BLaER1 treated with 17β-estradiol and CSF1 and Interleukin-3, amounts not matched to agents 10 nM and 100 nM (cell line): ENCODE measurements around the gene KLHDC4.
A peak's percentile ranks its signal among the peaks of the same experiment; 100 is the strongest.

Source experiments
- H3K27ac ChIP-seq, 11 experiments: shearing (Covaris generic); formaldehyde crosslinking; 2 replicates each; pipeline ENCODE4 v1.8.1; 2022
- H3K27me3 ChIP-seq, 11 experiments: shearing (Covaris generic); formaldehyde crosslinking; 2 replicates each; pipeline ENCODE4 v1.8.1; 2022
- H3K36me3 ChIP-seq, 11 experiments: shearing (Covaris generic); formaldehyde crosslinking; 2 replicates each; pipeline ENCODE4 v1.8.1; 2022
- H3K4me1 ChIP-seq, 10 experiments: shearing (Covaris generic); formaldehyde crosslinking; 2 replicates each; pipeline ENCODE4 v1.8.1; 2022
- H3K4me2 ChIP-seq, 11 experiments: shearing (Covaris generic); formaldehyde crosslinking; 2 replicates each; pipeline ENCODE4 v1.8.1; 2022
- H3K4me3 ChIP-seq, 10 experiments: shearing (Covaris generic); formaldehyde crosslinking; 2 replicates each; pipeline ENCODE4 v1.8.1; 2022
- H3K9ac ChIP-seq, 11 experiments: shearing (Covaris generic); formaldehyde crosslinking; 2 replicates each; pipeline ENCODE4 v1.8.1; 2022
- H3K9me3 ChIP-seq, 11 experiments: shearing (Covaris generic); formaldehyde crosslinking; replicated peaks in 1 of 11; 2 replicates each; pipeline ENCODE4 v1.8.1; 2022
- H4K20me1 ChIP-seq, 11 experiments: shearing (Covaris generic); formaldehyde crosslinking; 2 replicates each; pipeline ENCODE4 v1.8.1; 2022
- Cebpa-rat ChIP-seq, 11 experiments: shearing (Covaris generic); IDR thresholded peaks; 2 replicates each; pipeline ENCODE4 v1.8.1; 2022

KLHDC4 gene

GRCh38 chr16:87706278-87707000 is 59.3 kb downstream of the KLHDC4 start:
- Histone ChIP-seq H3K27me3 (no peaks in the 10 kb centered on the region; a peak in 1 of 22 replicates), H3K4me3 (no peak overlapping the region), H3K9me3 (no peaks in the 10 kb centered on the region), H3K4me1 (peaks cover 39 to 95% (median 88%) of the 10 kb centered on the region in 10 experiments), H3K36me3 (peaks cover 47 to 58% (median 51%) of the 10 kb centered on the region in 11 experiments), H3K9ac (0 out of 22 replicates have a peak overlapping the region, but pooled peaks of 1 of the 11 experiments have one; percentile 18), H3K4me2 (peak overlapping the region in 9 of 11 experiments; percentile 18 to 98 (median 86); a peak in 17 of 22 replicates), H3K27ac (peak overlapping the region in 1 of 11 experiments; percentile 47; a peak in 1 of 22 replicates), H4K20me1 (peaks cover 0 to 95% (median 27%) of the 10 kb centered on the region in 11 experiments; a peak in 13 of 22 replicates)
- TF ChIP-seq Cebpa-rat (IDR thresholded peaks at IDR 0.05), result no peak

GRCh38 chr16:87705771-87706277 is 60.0 kb downstream of the KLHDC4 start:
- Histone ChIP-seq H3K27me3 (no peaks in the 10 kb centered on the region; a peak in 1 of 22 replicates), H3K36me3 (peaks cover 42 to 52% (median 45%) of the 10 kb centered on the region in 11 experiments), H3K4me2 (peak overlapping the region in 8 of 11 experiments; percentile 23 to 98 (median 87); a peak in 12 of 22 replicates), H3K4me1 (peaks cover 45 to 99% (median 92%) of the 10 kb centered on the region in 10 experiments), H3K9me3 (no peaks in the 10 kb centered on the region), H3K4me3 (no peak overlapping the region), H3K9ac (no peak overlapping the region), H4K20me1 (peaks cover 3 to 95% (median 33%) of the 10 kb centered on the region in 11 experiments; a peak in 15 of 22 replicates), H3K27ac (no peak overlapping the region; a peak in 1 of 22 replicates)
- no peak for TF ChIP-seq Cebpa-rat (IDR thresholded peaks at IDR 0.05)

DNA sequence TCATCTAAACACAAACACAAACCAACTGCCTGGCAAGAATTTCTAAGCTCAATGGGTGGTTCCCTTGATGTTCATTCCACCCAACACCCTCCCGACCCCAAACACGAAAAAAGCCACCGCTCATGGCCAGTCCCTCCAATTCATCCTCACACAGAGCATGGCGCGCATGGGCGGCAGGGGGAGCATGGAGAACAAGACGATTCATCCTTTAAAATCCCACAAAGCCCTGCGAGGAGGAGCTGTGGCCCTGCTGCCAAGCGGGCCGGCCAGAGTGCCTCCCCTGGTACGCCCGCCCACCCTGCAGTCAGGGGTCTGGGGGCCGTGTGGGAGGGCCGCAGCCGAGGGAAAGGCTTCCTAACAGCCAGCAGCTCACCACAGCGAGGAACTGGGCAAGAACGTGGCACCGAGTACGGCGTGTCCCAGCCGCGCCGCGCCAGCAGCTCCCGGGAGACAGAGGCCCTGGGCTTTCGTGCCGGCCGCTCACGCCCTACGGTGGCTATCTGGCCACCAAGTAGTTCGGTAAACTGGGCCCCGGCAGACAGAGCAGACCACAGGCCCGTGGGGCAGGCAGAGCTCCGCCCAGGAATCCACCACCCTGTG is 60.9 kb downstream of the KLHDC4 start:
- H3K4me3 ChIP-seq, result no peak overlapping the region
- peak overlapping the region in 6 of 11 experiments; percentile 32 to 81 (median 72); a peak in 11 of 22 replicates for H3K9ac ChIP-seq
- H3K36me3 ChIP-seq, result peaks cover 33 to 44% (median 35%) of the 10 kb centered on the region in 11 experiments
- H4K20me1 ChIP-seq, result peaks cover 3 to 94% (median 33%) of the 10 kb centered on the region in 11 experiments; a peak in 15 of 22 replicates
- peak overlapping the region in 10 of 11 experiments; percentile 16 to 98 (median 87); a peak in 19 of 22 replicates for H3K4me2 ChIP-seq
- H3K27ac ChIP-seq, result peak overlapping the region in 8 of 11 experiments; percentile 60 to 94 (median 88); a peak in 13 of 22 replicates
- no peaks in the 10 kb centered on the region for H3K9me3 ChIP-seq
- no peaks in the 10 kb centered on the region; a peak in 3 of 22 replicates for H3K27me3 ChIP-seq
- no peak for TF ChIP-seq Cebpa-rat (IDR thresholded peaks at IDR 0.05)
- H3K4me1 ChIP-seq, result peaks cover 47 to 100% (median 98%) of the 10 kb centered on the region in 10 experiments

DNA sequence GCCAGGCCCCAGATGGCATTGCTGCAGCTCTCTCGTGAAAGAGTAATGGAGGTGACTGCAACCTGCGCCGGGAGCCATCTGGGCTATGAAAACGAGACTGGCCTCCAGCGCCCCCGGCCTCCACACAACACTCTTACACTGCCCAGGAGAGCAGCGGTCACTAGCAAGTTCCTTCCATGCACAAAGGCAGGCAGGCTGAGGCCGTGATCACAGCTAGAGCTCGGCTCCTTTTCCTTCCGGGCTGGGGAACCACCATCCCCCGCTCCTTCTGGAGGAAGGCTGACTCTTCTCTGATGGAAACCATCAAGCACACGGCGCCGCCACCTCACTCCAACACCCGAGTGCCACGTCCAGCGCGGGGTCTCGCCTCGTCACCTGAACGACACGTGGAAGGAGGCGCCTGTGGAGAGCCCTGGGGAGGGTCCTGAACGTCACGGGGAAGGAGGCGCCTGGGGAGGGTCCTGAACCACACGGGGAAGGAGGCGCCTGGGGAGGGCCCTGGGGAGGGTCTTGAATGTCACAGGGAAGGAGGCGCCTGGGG is 61.9 kb downstream of the KLHDC4 start:
- Histone ChIP-seq H4K20me1 (peaks cover 3 to 94% (median 33%) of the 10 kb centered on the region in 11 experiments; a peak in 15 of 22 replicates), H3K4me2 (peak overlapping the region; percentile 79 to 98 (median 89)), H3K36me3 (peaks cover 23 to 39% (median 26%) of the 10 kb centered on the region in 11 experiments; a peak in 21 of 22 replicates), H3K4me1 (peaks cover 49 to 100% (median 98%) of the 10 kb centered on the region in 10 experiments), H3K9me3 (no peaks in the 10 kb centered on the region), H3K27ac (peak overlapping the region in 10 of 11 experiments; percentile 3 to 94 (median 86); a peak in 17 of 22 replicates), H3K27me3 (peaks cover 0 to 3% (median 0%) of the 10 kb centered on the region in 11 experiments; a peak in 3 of 22 replicates), H3K9ac (peak overlapping the region in 10 of 11 experiments; percentile 0 to 82 (median 70); a peak in 18 of 22 replicates), H3K4me3 (peak overlapping the region in 7 of 10 experiments; percentile 13 to 51 (median 47); a peak in 13 of 20 replicates)
- no peak for TF ChIP-seq Cebpa-rat (IDR thresholded peaks at IDR 0.05)

- TF ChIP-seq Cebpa-rat (IDR thresholded peaks at IDR 0.05), result no peak
- Histone ChIP-seq H3K27me3 (peaks cover 0 to 12% (median 0%) of the 10 kb centered on the region in 11 experiments; a peak in 4 of 22 replicates), H3K27ac (peak overlapping the region in 10 of 11 experiments; percentile 3 to 94 (median 86); a peak in 17 of 22 replicates), H3K9ac (peak overlapping the region in 8 of 11 experiments; percentile 56 to 82 (median 76); a peak in 16 of 22 replicates), H4K20me1 (peaks cover 2 to 94% (median 32%) of the 10 kb centered on the region in 11 experiments; a peak in 15 of 22 replicates), H3K4me3 (peak overlapping the region in 7 of 10 experiments; percentile 13 to 51 (median 47); a peak in 12 of 20 replicates), H3K4me1 (peaks cover 56 to 100% (median 98%) of the 10 kb centered on the region in 10 experiments), H3K9me3 (no peaks in the 10 kb centered on the region), H3K4me2 (peak overlapping the region; percentile 79 to 98 (median 89)), H3K36me3 (peaks cover 15 to 31% (median 18%) of the 10 kb centered on the region in 11 experiments; a peak in 21 of 22 replicates)
Observed at GRCh38 chr16:87703071-87703470, 62.7 kb downstream of the KLHDC4 start.

DNA sequence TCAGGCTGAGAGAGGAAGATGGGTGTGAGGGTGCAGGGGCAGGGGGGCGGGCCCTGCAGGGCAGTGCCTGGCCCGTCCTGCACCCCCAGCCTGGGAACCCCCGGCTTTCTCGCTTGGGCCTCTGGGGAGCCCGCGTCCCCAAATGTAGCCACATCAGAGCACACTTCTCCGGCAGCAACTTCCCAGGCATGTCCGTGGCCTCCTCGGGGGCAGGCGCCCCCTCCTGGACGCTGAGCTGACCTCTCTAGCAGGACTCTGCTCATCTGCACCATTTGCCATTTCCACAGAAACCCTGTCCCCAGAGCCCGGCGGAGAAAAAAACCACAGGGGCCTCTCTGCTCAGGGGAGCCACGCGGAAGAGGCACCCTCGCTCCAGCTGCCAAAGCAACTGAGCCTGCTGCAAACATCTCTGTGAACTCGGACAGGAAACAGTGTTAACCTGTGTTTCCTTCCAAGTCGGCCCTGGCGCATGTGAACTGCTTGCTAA is 63.4 kb downstream of the KLHDC4 start:
- H3K36me3 ChIP-seq, result peaks cover 8 to 27% (median 11%) of the 10 kb centered on the region in 11 experiments; a peak in 21 of 22 replicates
- peak overlapping the region in 5 of 10 experiments; percentile 41 to 51 (median 48); a peak in 9 of 20 replicates for H3K4me3 ChIP-seq
- peaks cover 0 to 15% (median 0%) of the 10 kb centered on the region in 11 experiments; a peak in 4 of 22 replicates for H3K27me3 ChIP-seq
- H3K27ac ChIP-seq, result peak overlapping the region in 10 of 11 experiments; percentile 19 to 94 (median 86); a peak in 18 of 22 replicates
- peaks cover 56 to 100% (median 99%) of the 10 kb centered on the region in 10 experiments for H3K4me1 ChIP-seq
- H3K4me2 ChIP-seq, result peak overlapping the region; percentile 79 to 98 (median 89)
- no peaks in the 10 kb centered on the region for H3K9me3 ChIP-seq
- H3K9ac ChIP-seq, result peak overlapping the region in 9 of 11 experiments; percentile 3 to 82 (median 74); a peak in 17 of 22 replicates
- peaks cover 0 to 94% (median 32%) of the 10 kb centered on the region in 11 experiments; a peak in 17 of 22 replicates for H4K20me1 ChIP-seq
- TF ChIP-seq Cebpa-rat (IDR thresholded peaks at IDR 0.05), result no peak

DNA sequence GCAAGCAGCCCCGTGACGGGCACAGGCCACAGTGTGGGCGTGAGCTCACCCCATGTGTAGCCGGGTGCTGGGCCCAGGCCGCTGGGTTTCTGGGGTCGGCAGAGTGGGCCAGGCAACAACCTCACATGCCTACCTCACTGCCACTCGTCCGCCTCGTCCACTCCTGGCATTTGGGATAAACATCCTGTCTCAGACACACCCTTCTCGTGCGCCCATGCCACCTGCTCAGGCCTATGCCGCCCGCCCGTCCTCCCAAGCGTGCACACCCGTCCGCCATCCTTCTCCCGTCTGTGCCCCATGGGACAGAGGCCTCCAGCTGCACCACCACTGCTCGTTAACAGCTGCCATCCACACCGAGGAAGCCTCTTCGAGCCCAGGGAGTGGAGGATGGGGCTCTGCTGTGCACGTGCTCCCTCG is 64.3 kb downstream of the KLHDC4 start:
- Histone ChIP-seq H3K4me2 (peak overlapping the region; percentile 79 to 98 (median 89)), H3K4me3 (peak overlapping the region in 4 of 10 experiments; percentile 19 to 27 (median 22); a peak in 5 of 20 replicates), H3K4me1 (peaks cover 56 to 100% (median 99%) of the 10 kb centered on the region in 10 experiments), H3K9ac (peak overlapping the region in 9 of 11 experiments; percentile 3 to 82 (median 74); a peak in 16 of 22 replicates), H3K9me3 (no peaks in the 10 kb centered on the region), H3K27ac (peak overlapping the region in 9 of 11 experiments; percentile 24 to 94 (median 87); a peak in 17 of 22 replicates), H4K20me1 (peaks cover 0 to 94% (median 34%) of the 10 kb centered on the region in 11 experiments; a peak in 17 of 22 replicates), H3K36me3 (peaks cover 0 to 27% (median 5%) of the 10 kb centered on the region in 11 experiments; a peak in 12 of 22 replicates), H3K27me3 (peaks cover 0 to 15% (median 0%) of the 10 kb centered on the region in 11 experiments; a peak in 4 of 22 replicates)
- TF ChIP-seq Cebpa-rat (IDR thresholded peaks at IDR 0.05), result no peak
